ENCODE results near the gene KRTAP4-9.
"Not testable (repeated sequence)": the region's sequence is repeated elsewhere in the genome, so short reads cannot be mapped to it uniquely, and the experiment has no call there.

Gene KRTAP4-9

GRCh38 chr17:41071606-41072360, 33.4 kb upstream of the KRTAP4-9 start:
- TF ChIP-seq POLR2A (IDR thresholded peaks at IDR 0.05; ENCODE audit: extremely low read depth, insufficient read length): no peak
- TF ChIP-seq MYC (IDR thresholded peaks at IDR 0.05; ENCODE audit: low read depth, low read length): no peak
- no peak for TF ChIP-seq MAX (IDR thresholded peaks at IDR 0.05; ENCODE audit: low read depth, low read length)
- no peak for TF ChIP-seq CTCF (IDR thresholded peaks at IDR 0.05; ENCODE audit: low read depth, low read length)
- H3K4me3 ChIP-seq (ENCODE audit: low read depth, low read length): no peak overlapping the region
- no peak for DNase-seq (ENCODE audit: low read depth)

DNA sequence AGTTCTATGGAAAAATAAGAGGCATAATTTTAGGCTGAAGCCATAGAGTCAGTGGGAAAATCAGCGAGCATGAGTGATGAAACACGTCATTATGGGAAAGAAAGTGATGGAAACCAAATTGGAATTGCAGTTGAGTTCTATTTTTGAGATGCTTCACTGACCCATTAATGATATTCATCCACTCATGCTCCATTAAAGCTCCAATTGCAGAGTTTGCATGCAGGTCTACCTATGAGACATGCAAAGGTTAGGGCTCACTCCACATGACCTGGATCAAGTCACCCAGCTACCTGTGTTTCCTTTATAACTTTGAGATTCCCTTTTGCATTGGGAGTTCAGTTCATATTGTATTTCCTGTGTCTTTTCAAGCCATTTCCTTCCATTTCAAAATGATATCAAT, 31.5 kb upstream of the KRTAP4-9 start:
- no peak overlapping the region for H3K4me3 ChIP-seq (ENCODE audit: low read depth, low read length)
- no peak for TF ChIP-seq POLR2A (IDR thresholded peaks at IDR 0.05; ENCODE audit: extremely low read depth, insufficient read length)
- no peak for TF ChIP-seq CTCF (IDR thresholded peaks at IDR 0.05; ENCODE audit: low read depth, low read length)
- no peak for TF ChIP-seq MAX (IDR thresholded peaks at IDR 0.05; ENCODE audit: low read depth, low read length)
- DNase-seq (ENCODE audit: low read depth): no peak

- TF ChIP-seq MYC (IDR thresholded peaks at IDR 0.05; ENCODE audit: low read depth, low read length) (no peak), MAX (IDR thresholded peaks at IDR 0.05; ENCODE audit: low read depth, low read length) (no peak), POLR2A (IDR thresholded peaks at IDR 0.05; ENCODE audit: extremely low read depth, insufficient read length) (no peak), CTCF (IDR thresholded peaks at IDR 0.05; ENCODE audit: low read depth, low read length) (no peak)
Observed at GRCh38 chr17:41076788-41077187, 28.4 kb upstream of the KRTAP4-9 start.

DNA sequence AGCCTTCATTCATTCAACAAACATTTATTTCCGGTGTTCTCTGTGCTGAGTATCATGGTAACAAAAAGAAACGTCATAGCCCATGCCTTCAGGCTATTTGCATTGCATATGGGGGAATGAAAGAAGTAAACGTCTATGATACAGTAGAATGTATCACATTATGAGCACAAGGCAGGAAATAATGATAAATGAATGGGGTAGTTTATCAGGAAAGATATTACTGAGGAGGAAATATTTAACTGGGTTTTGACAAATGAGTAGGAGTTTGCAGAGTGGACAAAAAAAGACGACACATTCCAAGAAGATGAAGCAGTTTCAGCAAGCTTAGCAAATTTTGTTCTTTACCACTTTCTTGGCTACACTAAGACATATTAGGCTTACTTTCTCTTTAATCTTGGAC, 22.6 kb upstream of the KRTAP4-9 start:
- H3K4me3 ChIP-seq (ENCODE audit: low read depth, low read length): no peak overlapping the region
- DNase-seq (ENCODE audit: low read depth): no peak
- TF ChIP-seq MAX (IDR thresholded peaks at IDR 0.05; ENCODE audit: low read depth, low read length) (no peak), MYC (IDR thresholded peaks at IDR 0.05; ENCODE audit: low read depth, low read length) (no peak), CTCF (IDR thresholded peaks at IDR 0.05; ENCODE audit: low read depth, low read length) (no peak), POLR2A (IDR thresholded peaks at IDR 0.05; ENCODE audit: extremely low read depth, insufficient read length) (no peak)

More at GRCh38 chr17:41076788-41077187, 28.4 kb upstream of the KRTAP4-9 start:
- DNase-seq (ENCODE audit: low read depth): no peak
- no peak overlapping the region for H3K4me3 ChIP-seq (ENCODE audit: low read depth, low read length)

DNA sequence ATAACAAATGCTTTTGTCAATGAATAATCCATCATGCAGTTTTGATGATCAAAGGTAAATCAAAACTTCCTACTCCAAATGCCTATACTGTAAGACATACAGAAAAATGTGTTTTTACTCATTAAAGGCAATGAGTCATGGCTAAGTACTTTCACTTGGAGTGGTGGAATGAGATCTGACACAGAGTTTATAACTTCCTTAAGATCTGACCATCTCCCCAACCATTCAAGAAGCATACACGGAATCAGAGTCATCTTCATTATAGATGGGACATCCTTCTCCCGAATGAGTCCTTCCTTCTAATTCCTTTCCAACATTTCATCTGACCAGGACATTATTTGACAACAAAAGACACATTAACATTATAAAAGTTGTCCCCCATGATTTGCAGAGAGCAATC, 21.8 kb upstream of the KRTAP4-9 start:
- H3K4me3 ChIP-seq (ENCODE audit: low read depth, low read length); DNase-seq (ENCODE audit: low read depth): not testable (repeated sequence)

DNA sequence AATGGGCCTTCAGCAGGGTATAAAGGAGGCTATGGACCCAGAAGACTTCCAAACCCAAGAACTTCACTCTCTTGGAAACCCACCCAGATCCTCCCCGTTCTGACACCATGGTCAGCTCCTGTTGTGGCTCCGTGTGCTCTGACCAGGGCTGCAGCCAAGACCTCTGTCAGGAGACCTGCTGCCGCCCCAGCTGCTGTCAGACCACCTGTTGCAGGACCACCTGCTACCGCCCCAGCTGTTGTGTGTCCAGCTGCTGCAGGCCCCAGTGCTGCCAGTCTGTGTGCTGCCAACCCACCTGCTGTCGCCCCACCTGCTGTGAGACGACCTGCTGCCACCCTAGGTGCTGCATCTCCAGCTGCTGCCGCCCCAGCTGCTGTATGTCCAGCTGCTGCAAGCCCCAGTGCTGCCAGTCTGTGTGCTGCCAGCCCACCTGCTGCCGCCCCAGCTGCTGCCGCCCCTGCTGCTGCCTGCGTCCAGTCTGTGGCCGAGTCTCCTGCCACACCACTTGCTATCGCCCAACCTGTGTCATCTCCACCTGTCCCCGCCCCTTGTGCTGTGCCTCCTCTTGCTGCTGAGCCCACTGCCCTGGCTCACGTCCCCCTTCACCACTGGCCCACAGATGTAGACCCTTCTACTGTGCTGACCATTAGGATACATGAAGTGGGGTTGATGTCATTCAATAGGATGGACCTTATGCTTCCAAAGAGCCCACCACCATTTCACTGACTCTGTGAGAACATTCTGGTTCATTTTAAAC, 20.9 kb upstream of the KRTAP4-9 start, which contains the start of gene KRTAP4-7:
Gene KRTAP4-7, plus strand, starts transcription at position 51 of the 757 bp plus-strand sequence. Its CDS starts 57 bp downstream, at position 108.
- not testable (repeated sequence) for H3K4me3 ChIP-seq (ENCODE audit: low read depth, low read length); DNase-seq (ENCODE audit: low read depth)

DNA sequence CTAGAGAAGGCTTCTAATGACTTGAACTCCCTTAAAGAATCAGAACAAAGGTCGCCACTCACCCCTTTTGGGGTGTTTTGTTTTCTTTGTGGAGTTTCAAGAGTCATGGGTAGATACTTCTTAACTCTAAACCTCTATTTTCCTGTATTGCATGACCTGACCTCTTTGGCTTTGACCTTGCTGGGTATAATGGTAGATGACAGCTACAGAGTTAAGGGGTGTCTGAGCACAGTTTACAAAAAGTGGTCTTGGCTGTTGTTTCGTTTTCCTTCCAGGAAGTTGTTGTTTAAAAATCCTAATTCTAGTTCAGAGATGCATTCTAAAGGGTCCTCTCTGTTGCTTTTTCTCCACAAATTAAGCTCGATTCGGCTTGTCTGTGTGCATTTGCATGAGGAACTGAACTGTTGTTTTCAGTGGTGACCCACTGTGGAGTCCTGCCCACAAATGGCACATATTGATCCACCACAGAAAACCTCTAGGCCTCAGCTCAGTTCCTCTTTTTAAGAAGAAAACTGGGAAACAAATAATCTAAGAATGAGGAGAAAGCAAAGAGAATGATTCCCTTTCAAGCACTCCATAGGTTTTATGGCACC, 16.3 kb upstream of the KRTAP4-9 start:
- DNase-seq (ENCODE audit: low read depth); H3K4me3 ChIP-seq (ENCODE audit: low read depth, low read length): not testable (repeated sequence)

Data from NB4 (cell line).